ENCODE measurements around the gene EHBP1.
"Not testable (repeated sequence)": the region's sequence is repeated elsewhere in the genome, so short reads cannot be mapped to it uniquely, and the experiment has no call there.

Gene EHBP1

GRCh38 chr2:62705859-62706720 is 577 bp downstream of the EHBP1 start:
- DNase-seq = peak; percentile 56

GRCh38 chr2:62706721-62707521 is 1.4 kb downstream of the EHBP1 start:
- DNase-seq = no peak

GRCh38 chr2:62708751-62709150 is 3.2 kb downstream of the EHBP1 start:
- DNase-seq = no peak

GRCh38 chr2:62711832-62712494 is 6.5 kb downstream of the EHBP1 start:
- DNase-seq = no peak

GRCh38 chr2:62713196-62713595 is 7.7 kb downstream of the EHBP1 start:
- not testable (repeated sequence) for DNase-seq

GRCh38 chr2:62713837-62714236 is 8.3 kb downstream of the EHBP1 start:
- DNase-seq = no peak

- no peak for DNase-seq
Observed at GRCh38 chr2:62716768-62717167, 11.3 kb downstream of the EHBP1 start.

GRCh38 chr2:62717503-62718081 is 12.1 kb downstream of the EHBP1 start:
- no peak for DNase-seq

GRCh38 chr2:62718225-62718822 is 12.8 kb downstream of the EHBP1 start:
- no peak for DNase-seq

- no peak for DNase-seq
Observed at GRCh38 chr2:62719757-62720156, 14.2 kb downstream of the EHBP1 start.

GRCh38 chr2:62722679-62723078 is 17.2 kb downstream of the EHBP1 start:
- no peak for DNase-seq

- DNase-seq = no peak
Observed at GRCh38 chr2:62723253-62723652, 17.7 kb downstream of the EHBP1 start.

GRCh38 chr2:62724106-62724505 is 18.6 kb downstream of the EHBP1 start:
- DNase-seq = no peak

- DNase-seq = peak; percentile 18
Observed at GRCh38 chr2:62724886-62725711, 19.6 kb downstream of the EHBP1 start.

- DNase-seq = no peak
Observed at GRCh38 chr2:62725712-62726055, 20.2 kb downstream of the EHBP1 start.

- no peak for DNase-seq
Observed at GRCh38 chr2:62727259-62727867, 21.9 kb downstream of the EHBP1 start.

- no peak for DNase-seq
Observed at GRCh38 chr2:62727876-62728566, 22.5 kb downstream of the EHBP1 start.

GRCh38 chr2:62731275-62731674 is 25.8 kb downstream of the EHBP1 start:
- DNase-seq = no peak

- DNase-seq = no peak
Observed at GRCh38 chr2:62732262-62732777, 26.8 kb downstream of the EHBP1 start.

GRCh38 chr2:62733546-62733945 is 28.0 kb downstream of the EHBP1 start:
- DNase-seq = no peak

Data from HCEC 1CT (cell line).